Stimulated activated CD8-positive, alpha-beta memory T cell treated with anti-CD3 and anti-CD28 coated beads, Interleukin-12 subunit alpha, Interleukin-12 subunit beta, amount 100 ng/mL, for 4 hours (primary cell): ENCODE results near the gene PCDHGB6.
"Not testable (repeated sequence)": the region's sequence is repeated elsewhere in the genome, so short reads cannot be mapped to it uniquely, and the experiment has no call there.

ENCODE experiments used
- DNase-seq: peaks from one replicate; pipeline ENCODE4 v3.0.0-alpha.2; 2020; ENCODE audit warnings: low read depth

PCDHGB6 gene

GRCh38 chr5:141388661-141389060 is 19.2 kb upstream of the PCDHGB6 start:
- no peak for DNase-seq

- no peak for DNase-seq
Observed at GRCh38 chr5:141389153-141390042, 18.4 kb upstream of the PCDHGB6 start.

- no peak for DNase-seq
Observed at GRCh38 chr5:141392429-141393198, 15.2 kb upstream of the PCDHGB6 start, which contains the start of gene PCDHGA8. Gene PCDHGA8, plus strand, starts transcription at chr5:141392633. Its CDS starts 181 bp downstream, at chr5:141392814.

- no peak for DNase-seq
Observed at GRCh38 chr5:141393267-141393666, 14.6 kb upstream of the PCDHGB6 start.

- not testable (repeated sequence) for DNase-seq
Observed at GRCh38 chr5:141394401-141395187, 13.2 kb upstream of the PCDHGB6 start.

GRCh38 chr5:141397756-141398551 is 9.9 kb upstream of the PCDHGB6 start, which contains the start of gene PCDHGB5:
Gene PCDHGB5, plus strand, starts transcription at chr5:141397947. Its CDS starts 181 bp downstream, at chr5:141398128.
- DNase-seq, result not testable (repeated sequence)

- no peak for DNase-seq
Observed at GRCh38 chr5:141398608-141399007, 9.2 kb upstream of the PCDHGB6 start.

- DNase-seq, result no peak
Observed at GRCh38 chr5:141399555-141400258, 8.1 kb upstream of the PCDHGB6 start.

GRCh38 chr5:141402553-141403243 is 5.1 kb upstream of the PCDHGB6 start, which contains the start of gene PCDHGA9:
Gene PCDHGA9, plus strand, starts transcription at chr5:141402778. Its CDS starts 175 bp downstream, at chr5:141402953.
- no peak for DNase-seq

- no peak for DNase-seq
Observed at GRCh38 chr5:141403387-141403786, 4.4 kb upstream of the PCDHGB6 start.

GRCh38 chr5:141409598-141410306 is 1.9 kb downstream of the PCDHGB6 start:
- no peak for DNase-seq

- DNase-seq, result no peak
Observed at GRCh38 chr5:141411575-141411974, 3.8 kb downstream of the PCDHGB6 start.

- no peak for DNase-seq
Observed at GRCh38 chr5:141412854-141413539, 5.2 kb downstream of the PCDHGB6 start, which contains the start of gene PCDHGA10. Gene PCDHGA10, plus strand, starts transcription at chr5:141412987. Its CDS starts 189 bp downstream, at chr5:141413176.

GRCh38 chr5:141413540-141414069 is 5.8 kb downstream of the PCDHGB6 start:
- DNase-seq, result no peak

GRCh38 chr5:141414548-141415274 is 6.9 kb downstream of the PCDHGB6 start:
- DNase-seq, result not testable (repeated sequence)

- DNase-seq, result not testable (repeated sequence)
Observed at GRCh38 chr5:141415275-141415618, 7.4 kb downstream of the PCDHGB6 start.

- not testable (repeated sequence) for DNase-seq
Observed at GRCh38 chr5:141417494-141418172, 9.8 kb downstream of the PCDHGB6 start, which contains the start of gene PCDHGB7. Gene PCDHGB7, plus strand, starts transcription at chr5:141417677. Its CDS starts 183 bp downstream, at chr5:141417860.
